ACC112 (cell line): ENCODE results near the gene UBE2C.
"Not testable (repeated sequence)": the region's sequence is repeated elsewhere in the genome, so short reads cannot be mapped to it uniquely, and the experiment has no call there.

Source experiments
- H2AFZ ChIP-seq: fragments of 200-600 bp; sonication (generic); one replicate; pipeline ENCODE4 v1.6.0; 2017; ENCODE audit warnings: antibody characterized with exemption, low read length; ENCODE audit not compliant: unreplicated experiment
- H3K27ac ChIP-seq: fragments of 200-600 bp; sonication (generic); 2 replicates; pipeline ENCODE4 v1.5.1; 2014; ENCODE audit warnings: low read depth, mild to moderate bottlenecking, antibody characterized with exemption, low read length, moderate library complexity
- H3K27me3 ChIP-seq: fragments of 200-600 bp; sonication (generic); 2 replicates; pipeline ENCODE4 v1.6.1; 2014; ENCODE audit warnings: mild to moderate bottlenecking, antibody characterized with exemption, low read length, moderate library complexity, mixed read lengths; ENCODE audit not compliant: insufficient read depth
- H3K36me3 ChIP-seq: fragments of 200-600 bp; sonication (generic); 2 replicates; pipeline ENCODE4 v1.6.1; 2016; ENCODE audit warnings: mild to moderate bottlenecking, antibody characterized with exemption, low read length, moderate library complexity, mixed read lengths; ENCODE audit not compliant: insufficient read depth
- H3K4me1 ChIP-seq: fragments of 200-600 bp; sonication (generic); one replicate; pipeline ENCODE4 v1.6.1; 2016; ENCODE audit warnings: low read length, mixed read lengths; ENCODE audit not compliant: insufficient read depth, unreplicated experiment, control insufficient read depth
- H3K4me3 ChIP-seq: fragments of 200-600 bp; sonication (generic); 2 replicates; pipeline ENCODE4 v1.5.1; 2014; ENCODE audit warnings: mild to moderate bottlenecking, low read depth, low read length
- H3K79me2 ChIP-seq: fragments of 200-600 bp; sonication (generic); one replicate; pipeline ENCODE4 v1.6.0; 2016; ENCODE audit warnings: low read length; ENCODE audit not compliant: control insufficient read depth, unreplicated experiment, insufficient read depth

UBE2C gene

DNA sequence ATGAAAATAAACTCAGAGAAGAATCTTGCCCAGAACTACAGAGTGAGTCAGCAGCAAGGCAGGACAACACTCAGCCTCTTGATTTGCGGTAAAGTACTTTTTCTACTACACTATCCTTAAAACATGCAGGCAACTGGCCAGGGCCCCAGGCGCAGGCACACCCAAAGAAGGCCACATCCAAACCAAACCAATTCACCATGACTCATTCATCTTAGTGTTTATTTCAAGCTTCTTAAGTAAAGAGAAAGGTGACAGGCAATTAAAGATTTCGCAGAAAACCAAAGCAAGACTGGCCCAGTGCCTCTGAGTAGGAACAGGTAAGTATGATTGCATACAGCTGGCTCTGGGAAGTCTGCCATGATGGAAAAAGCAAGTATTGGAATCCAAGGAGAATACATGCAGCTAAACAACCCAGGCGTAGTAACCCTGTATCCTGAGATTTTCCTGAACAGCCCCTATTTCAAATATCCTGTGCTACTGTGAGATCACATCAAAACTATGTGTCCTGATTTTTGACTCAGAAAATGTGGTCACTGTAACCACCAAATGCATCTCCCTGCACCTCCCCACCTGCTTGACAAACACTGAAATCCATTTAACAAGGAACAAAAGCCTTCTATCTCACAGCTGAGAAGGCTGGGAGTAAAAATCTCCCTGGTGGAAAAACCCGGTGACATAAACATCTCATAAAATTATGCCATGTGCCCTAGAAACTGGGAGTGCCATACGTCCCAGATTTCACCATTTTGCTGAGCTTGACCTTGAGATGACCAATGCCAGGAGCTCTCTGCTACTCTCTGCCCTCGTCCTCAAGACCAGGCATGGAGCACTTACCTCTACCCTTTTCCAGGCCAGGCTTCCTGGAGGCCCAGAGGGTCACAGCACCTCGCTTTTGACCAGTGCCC lies 33.2 kb upstream of the UBE2C start:
- H3K36me3 ChIP-seq: no peaks in the 10 kb centered on the region
- no peaks in the 10 kb centered on the region for H3K79me2 ChIP-seq
- no peak overlapping the region for H2AFZ ChIP-seq
- H3K4me3 ChIP-seq: peak overlapping the region; percentile 39; the same call in 1 of the 2 replicates
- H3K27me3 ChIP-seq: no peaks in the 10 kb centered on the region
- H3K27ac ChIP-seq: peak overlapping the region; percentile 95
- H3K4me1 ChIP-seq: peaks cover 50% of the 10 kb centered on the region

DNA sequence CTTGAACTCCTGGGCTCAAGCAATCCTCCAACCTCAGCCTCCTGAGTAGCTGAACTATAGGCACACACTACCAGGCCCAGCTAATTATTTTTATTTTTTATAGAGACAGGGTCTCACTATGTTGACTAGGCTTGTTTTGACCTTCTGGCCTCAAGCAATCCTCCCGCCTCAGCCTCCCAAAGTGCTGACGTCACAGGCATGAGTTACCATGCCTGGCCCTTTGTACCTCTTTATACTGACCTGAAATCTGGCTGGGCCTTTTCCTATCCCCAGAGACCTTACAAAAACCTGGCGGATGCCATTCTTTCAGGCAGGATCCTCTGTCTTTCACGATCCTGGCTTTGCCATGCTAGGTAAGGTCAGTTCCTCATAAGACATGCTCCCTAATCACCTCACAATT lies 32.3 kb upstream of the UBE2C start:
- H3K27ac ChIP-seq: peak overlapping the region; percentile 95
- no peak overlapping the region for H2AFZ ChIP-seq
- no peak overlapping the region for H3K4me3 ChIP-seq
- peaks cover 50% of the 10 kb centered on the region for H3K4me1 ChIP-seq
- H3K27me3 ChIP-seq: no peaks in the 10 kb centered on the region
- H3K79me2 ChIP-seq: no peaks in the 10 kb centered on the region
- H3K36me3 ChIP-seq: no peaks in the 10 kb centered on the region

DNA sequence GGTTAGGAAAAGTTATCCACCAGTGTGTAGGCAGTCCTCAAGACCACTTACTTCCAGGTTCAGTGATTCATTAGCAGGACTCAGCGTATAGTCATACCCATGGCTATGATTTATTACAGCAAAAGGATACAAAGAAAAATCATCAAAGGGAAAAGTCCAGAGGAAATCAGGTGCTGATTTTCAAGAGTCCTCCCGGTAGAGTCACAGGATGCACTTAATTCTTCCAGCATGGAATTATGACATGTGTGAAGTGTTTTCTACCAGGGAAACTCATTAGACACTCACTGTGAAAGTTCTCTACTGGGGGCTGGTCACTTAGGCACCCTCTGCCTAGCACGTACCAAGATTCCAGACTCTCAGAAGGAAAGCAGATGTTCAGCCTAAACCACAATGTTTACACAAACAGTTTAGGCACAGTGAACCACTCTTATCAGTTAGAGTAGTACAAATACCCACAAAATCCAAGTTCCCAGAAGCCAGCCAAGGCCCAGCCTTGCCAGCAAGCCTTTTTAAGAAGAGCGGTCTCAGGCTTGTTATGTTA lies 31.0 kb upstream of the UBE2C start:
- Histone ChIP-seq H3K4me1 (peaks cover 50% of the 10 kb centered on the region), H3K79me2 (no peaks in the 10 kb centered on the region), H3K27ac (peak overlapping the region; percentile 95), H3K4me3 (peak overlapping the region; percentile 3; the same call in 1 of the 2 replicates), H3K27me3 (no peaks in the 10 kb centered on the region), H2AFZ (no peak overlapping the region), H3K36me3 (no peaks in the 10 kb centered on the region)

DNA sequence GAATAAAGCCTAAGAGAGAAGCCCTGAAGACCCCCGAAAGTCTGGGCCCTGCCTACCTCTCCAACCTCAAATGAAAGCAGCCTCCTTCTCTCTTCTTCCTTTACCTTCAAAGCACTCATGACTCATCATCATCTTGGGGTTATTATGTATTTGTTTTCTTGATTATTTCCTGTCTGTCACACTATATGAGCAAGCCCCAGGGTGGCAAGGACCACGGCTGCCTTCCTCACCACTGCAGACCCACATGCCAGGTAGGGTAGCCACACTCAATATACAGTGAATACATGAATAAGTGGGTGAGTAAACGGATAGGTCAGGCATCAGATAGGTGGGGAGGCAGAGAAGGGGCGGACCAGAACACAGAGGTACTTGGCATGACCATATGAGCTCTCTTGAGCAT lies 29.6 kb upstream of the UBE2C start:
- Histone ChIP-seq H3K4me1 (peaks cover 48% of the 10 kb centered on the region), H3K27ac (peak overlapping the region; percentile 16; the same call in 1 of the 2 replicates), H2AFZ (no peak overlapping the region), H3K36me3 (no peaks in the 10 kb centered on the region), H3K27me3 (no peaks in the 10 kb centered on the region), H3K79me2 (no peaks in the 10 kb centered on the region), H3K4me3 (no peak overlapping the region)

DNA sequence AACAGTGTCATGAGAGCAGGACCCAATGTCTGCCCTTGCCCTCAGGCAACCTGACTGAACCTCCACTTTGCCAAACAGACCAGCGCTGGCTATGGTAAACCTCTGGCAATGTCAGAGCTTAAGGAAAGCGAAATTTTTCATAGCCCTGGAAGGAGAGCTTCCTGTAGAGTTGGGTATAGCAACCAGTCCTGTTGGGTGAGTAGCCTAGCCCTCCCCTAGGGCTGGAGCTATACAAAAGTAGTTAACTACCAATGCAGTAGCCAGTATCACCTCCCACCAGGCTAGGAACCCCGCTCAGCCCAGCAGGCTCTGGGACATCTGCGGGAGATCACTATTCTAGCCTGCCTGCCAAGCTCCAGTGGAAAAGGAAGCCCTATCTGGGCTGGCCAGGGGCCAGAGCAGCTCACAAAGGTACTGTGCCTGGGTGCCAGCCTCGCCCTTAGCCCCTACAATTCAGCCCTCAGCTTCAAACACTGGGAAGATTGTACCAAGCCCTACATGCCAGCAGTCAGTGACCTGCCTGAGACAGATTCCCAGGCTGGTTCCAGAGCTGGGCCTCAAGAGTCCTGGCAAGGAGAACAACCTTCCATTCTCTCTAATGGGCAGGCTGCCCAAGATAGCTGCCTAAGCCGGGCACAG lies 28.7 kb upstream of the UBE2C start:
- Histone ChIP-seq H3K36me3 (no peaks in the 10 kb centered on the region), H3K27ac (no peak overlapping the region), H3K27me3 (no peaks in the 10 kb centered on the region), H3K79me2 (no peaks in the 10 kb centered on the region), H3K4me3 (no peak overlapping the region), H2AFZ (no peak overlapping the region), H3K4me1 (peaks cover 41% of the 10 kb centered on the region)

DNA sequence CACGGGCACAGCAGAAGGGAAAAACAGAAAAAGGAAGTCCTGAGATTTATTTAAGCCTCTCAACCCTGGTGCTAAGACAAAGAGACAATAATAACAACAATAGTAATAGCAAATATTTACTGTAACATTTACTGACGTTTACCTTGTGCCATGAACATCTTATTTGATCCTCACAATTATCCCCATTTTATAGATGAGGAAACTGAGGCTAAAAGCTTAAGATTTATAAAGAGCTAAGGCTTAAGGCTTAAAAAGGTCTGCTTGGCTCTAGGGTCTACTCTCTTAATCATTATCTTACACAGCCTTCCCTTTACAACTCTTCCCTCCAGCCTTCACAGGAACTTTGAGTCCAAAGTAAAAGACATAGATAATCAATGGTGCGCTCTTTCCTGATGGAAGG lies 24.1 kb upstream of the UBE2C start:
- H3K27me3 ChIP-seq: no peaks in the 10 kb centered on the region
- no peak overlapping the region for H3K4me3 ChIP-seq
- H2AFZ ChIP-seq: no peak overlapping the region
- peaks cover 4% of the 10 kb centered on the region for H3K4me1 ChIP-seq
- H3K79me2 ChIP-seq: peaks cover 12% of the 10 kb centered on the region
- H3K27ac ChIP-seq: no peak overlapping the region
- no peaks in the 10 kb centered on the region for H3K36me3 ChIP-seq

DNA sequence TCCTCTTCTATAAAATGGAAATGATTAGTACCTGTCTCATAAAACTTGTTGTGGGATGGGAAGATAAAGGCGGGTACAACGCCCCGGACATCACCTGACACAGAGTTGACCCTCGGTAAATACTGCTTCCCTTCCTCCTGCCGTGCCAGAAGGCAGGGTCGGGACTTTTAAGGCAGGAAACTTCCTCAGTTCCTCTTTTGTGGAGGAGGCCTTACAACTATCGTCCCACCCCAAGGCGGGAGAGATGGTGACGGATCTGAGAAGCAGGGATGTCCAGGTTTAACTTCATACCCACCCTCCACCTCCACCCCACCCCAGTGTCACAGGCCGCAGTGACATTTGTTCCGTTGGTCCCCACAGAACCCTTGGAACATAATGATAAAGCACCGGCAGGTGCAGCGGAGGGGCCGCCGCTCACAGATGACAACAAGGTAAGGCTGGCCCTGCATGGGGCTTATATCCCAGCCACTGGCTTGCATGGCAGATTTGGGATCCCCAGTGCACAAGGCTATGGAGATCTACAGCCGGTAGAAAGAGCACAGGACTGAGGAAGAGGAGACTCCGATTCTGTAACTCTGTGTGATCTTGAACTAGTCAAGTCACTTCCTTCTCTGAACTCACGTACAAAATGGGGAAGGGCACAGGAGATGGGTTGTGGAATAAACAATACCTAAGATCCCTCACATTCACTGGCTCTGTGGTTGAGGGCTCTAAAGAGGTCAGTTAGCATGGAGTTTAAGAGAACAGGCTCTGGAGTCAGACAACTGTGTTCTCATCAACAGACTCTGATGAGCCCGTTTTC lies 19.9 kb upstream of the UBE2C start:
- Histone ChIP-seq H3K36me3 (peaks cover 20% of the 10 kb centered on the region; the same call in 1 of the 2 replicates), H3K27ac (peak overlapping the region; percentile 52), H3K79me2 (peaks cover 12% of the 10 kb centered on the region), H3K4me3 (peak overlapping the region; percentile 94), H3K27me3 (no peaks in the 10 kb centered on the region), H2AFZ (peak overlapping the region; percentile 94), H3K4me1 (peaks cover 4% of the 10 kb centered on the region)

DNA sequence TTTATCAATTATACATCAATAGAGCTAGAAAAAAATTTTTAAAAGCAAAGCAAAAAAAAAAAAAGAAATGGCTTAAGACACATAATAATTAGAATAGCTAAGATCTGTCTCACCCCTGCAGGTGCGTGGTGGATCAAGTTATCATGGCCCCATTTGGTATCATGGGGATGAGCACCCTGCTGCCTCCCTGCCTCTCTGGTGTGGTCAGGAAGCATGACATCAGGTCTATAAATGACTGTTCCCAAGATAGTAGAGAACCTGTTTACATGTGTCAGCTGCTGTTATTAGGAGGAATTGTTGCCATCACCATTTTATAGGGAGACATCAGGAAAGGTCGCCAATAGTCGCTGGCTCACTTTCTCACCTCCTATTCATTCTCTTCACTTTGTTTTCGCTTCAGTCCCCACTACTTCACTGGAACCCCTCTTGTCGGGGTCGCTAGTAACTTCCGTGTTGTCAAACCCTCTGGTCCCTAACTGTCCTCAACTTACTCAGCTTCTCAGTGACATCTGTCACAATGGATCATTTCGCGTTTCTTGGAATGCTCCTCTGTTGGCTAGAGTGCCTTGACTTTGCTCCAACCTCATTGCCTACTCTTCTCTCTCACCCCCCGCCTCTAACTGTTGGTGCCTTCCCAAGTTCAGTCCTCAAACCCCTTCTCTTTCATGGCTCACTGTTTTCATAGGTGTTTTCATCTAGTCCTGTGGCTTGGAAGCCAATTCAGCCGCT lies 15.9 kb upstream of the UBE2C start:
- Histone ChIP-seq H3K36me3 (peaks cover 23% of the 10 kb centered on the region; the same call in 1 of the 2 replicates), H3K79me2 (peaks cover 12% of the 10 kb centered on the region), H3K27me3 (no peaks in the 10 kb centered on the region), H3K27ac (no peak overlapping the region), H2AFZ (no peak overlapping the region), H3K4me1 (peaks cover 4% of the 10 kb centered on the region), H3K4me3 (no peak overlapping the region)

DNA sequence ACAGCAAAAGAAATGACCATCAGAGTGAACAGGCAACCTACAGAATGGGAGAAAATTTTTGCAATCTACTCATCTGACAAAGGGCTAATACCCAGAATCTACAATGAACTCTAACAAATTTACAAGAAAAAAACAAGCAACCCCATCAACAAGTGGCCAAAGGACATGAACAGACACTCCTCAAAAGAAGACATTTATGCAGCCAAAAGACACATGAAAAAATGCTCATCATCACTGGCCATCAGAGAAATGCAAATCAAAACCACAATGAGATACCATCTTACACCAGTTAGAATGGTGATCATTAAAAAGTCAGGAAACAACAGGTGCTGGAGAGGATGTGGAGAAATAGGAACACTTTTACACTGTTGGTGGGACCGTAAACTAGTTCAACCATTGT lies 14.9 kb upstream of the UBE2C start:
- not testable (repeated sequence) for H3K79me2 ChIP-seq, H3K27me3 ChIP-seq, H3K27ac ChIP-seq, H3K4me3 ChIP-seq, H2AFZ ChIP-seq, H3K4me1 ChIP-seq
- peaks cover 23% of the 10 kb centered on the region; the same call in 1 of the 2 replicates for H3K36me3 ChIP-seq

DNA sequence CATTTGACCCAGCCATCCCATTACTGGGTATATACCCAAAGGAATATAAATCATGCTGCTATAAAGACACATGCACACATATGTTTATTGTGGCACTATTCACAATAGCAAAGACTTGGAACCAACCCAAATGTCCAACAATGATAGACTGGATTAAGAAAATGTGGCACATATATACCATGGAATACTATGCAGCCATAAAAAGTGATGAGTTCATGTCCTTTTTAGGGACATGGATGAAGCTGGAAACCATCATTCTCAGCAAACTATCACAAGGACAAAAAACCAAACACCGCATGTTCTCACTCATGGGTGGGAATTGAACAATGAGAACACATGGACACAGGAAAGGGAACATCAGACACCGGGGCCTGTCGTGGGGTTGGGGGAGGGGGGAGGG lies 14.5 kb upstream of the UBE2C start:
- peaks cover 23% of the 10 kb centered on the region; the same call in 1 of the 2 replicates for H3K36me3 ChIP-seq
- H3K27me3 ChIP-seq, H3K27ac ChIP-seq, H3K79me2 ChIP-seq, H3K4me1 ChIP-seq, H3K4me3 ChIP-seq, H2AFZ ChIP-seq: not testable (repeated sequence)
